Lower leg skin (tissue), 4 donors: ENCODE results near the gene SSR1. TPM values are rescaled to one million over a fixed set of nuclear protein-coding genes. Genes with fewer than 3 reads are reported as not detected.

Experiments
- DNase-seq, 2 donors: peaks; one replicate each; pipeline ENCODE4 v3.0.0-alpha.2; 2019; ENCODE audit warnings: low spot score in 2 of 2
- H3K4me3 ChIP-seq: fragments of 200-600 bp; sonication (generic); 2 replicates; pipeline ENCODE4 v1.5.1; 2017; ENCODE audit warnings: mild to moderate bottlenecking, low read depth; ENCODE audit not compliant: poor library complexity, severe bottlenecking
- POLR2A ChIP-seq, 2 donors: fragments of 450-650 bp; IDR thresholded peaks; one replicate each; pipeline ENCODE4 v1.6.1; 2016 to 2017; ENCODE audit warnings: antibody characterized with exemption in 2 of 2, mild to moderate bottlenecking in 1 of 2, moderate library complexity in 1 of 2
- WGBS, 2 donors: methylation state at CpG; one replicate each; pipeline ENCODE4 v1.1.5; 2018; 5-methylcytosine and 5-hydroxymethylcytosine counted together
- intact Hi-C: fragments of 100-400 bp; cut with DNase I; formaldehyde crosslinking; loops from one replicate; pipeline ENCODE4 v1.15.0; 2023; ENCODE audit warnings: low total_unique reads
- total RNA-seq, 4 donors: library from RNA; depleted of rRNA; stranded (reverse); fragments of >200 nt; gene quantifications; one replicate each; pipeline ENCODE4 v1.1.0, GENCODE V29; 2016
- TF ChIP-seq, protein P1 (sequence below), 3 donors: fragments of 450-650 bp; IDR thresholded peaks; one replicate each; pipeline ENCODE4 v1.5.1; 2016; ENCODE audit warnings: antibody characterized with exemption in 3 of 3, mild to moderate bottlenecking in 3 of 3, moderate library complexity in 2 of 3

SSR1 gene
- total RNA-seq, 4 donors from 2014 or later, result 31.4 to 42.9 (median 35.3) TPM

DNA sequence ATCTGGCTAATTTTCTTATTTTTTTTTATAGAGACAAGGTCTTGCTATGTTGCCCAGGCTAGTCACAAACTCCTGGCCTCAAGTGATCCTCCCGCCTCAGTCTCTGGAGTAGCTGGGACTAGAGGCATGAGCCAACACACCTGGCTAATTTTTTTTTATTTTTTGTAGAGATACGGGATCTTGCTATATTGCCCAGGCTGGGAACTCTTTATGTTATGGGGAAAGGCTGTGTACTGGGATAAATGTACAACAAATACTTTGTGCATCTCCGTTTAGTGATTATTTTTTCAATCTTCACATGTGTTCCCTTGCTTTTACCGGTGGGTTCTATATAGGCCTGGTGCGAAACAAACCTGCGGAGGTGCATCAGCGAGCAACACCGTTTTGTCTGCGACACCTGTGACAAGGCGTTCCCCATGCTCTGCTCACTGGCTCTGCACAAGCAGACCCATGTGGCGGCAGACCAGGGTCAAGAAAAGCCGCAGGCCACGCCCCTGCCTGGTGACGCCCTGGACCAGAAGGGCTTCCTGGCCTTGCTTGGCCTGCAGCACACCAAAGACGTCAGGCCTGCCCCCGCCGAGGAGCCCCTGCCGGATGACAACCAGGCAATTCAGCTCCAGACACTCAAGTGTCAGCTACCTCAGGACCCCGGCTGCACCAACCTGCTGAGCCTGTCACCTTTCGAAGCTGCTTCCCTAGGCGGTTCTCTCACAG, 84.2 kb downstream of the SSR1 start:
- intact Hi-C loops, result no loop called here
- TF ChIP-seq, protein P1, sequence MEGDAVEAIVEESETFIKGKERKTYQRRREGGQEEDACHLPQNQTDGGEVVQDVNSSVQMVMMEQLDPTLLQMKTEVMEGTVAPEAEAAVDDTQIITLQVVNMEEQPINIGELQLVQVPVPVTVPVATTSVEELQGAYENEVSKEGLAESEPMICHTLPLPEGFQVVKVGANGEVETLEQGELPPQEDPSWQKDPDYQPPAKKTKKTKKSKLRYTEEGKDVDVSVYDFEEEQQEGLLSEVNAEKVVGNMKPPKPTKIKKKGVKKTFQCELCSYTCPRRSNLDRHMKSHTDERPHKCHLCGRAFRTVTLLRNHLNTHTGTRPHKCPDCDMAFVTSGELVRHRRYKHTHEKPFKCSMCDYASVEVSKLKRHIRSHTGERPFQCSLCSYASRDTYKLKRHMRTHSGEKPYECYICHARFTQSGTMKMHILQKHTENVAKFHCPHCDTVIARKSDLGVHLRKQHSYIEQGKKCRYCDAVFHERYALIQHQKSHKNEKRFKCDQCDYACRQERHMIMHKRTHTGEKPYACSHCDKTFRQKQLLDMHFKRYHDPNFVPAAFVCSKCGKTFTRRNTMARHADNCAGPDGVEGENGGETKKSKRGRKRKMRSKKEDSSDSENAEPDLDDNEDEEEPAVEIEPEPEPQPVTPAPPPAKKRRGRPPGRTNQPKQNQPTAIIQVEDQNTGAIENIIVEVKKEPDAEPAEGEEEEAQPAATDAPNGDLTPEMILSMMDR (IDR thresholded peaks at IDR 0.05), result no peak
- no peak for TF ChIP-seq POLR2A (IDR thresholded peaks at IDR 0.05)
- DNase-seq, result peak in 1 of 2 donors; percentile 84
- WGBS, 2 donors, result 93 to 94% methylated on average over 18 to 21 of the region's 21 CpGs
- no peak overlapping the region for H3K4me3 ChIP-seq

DNA sequence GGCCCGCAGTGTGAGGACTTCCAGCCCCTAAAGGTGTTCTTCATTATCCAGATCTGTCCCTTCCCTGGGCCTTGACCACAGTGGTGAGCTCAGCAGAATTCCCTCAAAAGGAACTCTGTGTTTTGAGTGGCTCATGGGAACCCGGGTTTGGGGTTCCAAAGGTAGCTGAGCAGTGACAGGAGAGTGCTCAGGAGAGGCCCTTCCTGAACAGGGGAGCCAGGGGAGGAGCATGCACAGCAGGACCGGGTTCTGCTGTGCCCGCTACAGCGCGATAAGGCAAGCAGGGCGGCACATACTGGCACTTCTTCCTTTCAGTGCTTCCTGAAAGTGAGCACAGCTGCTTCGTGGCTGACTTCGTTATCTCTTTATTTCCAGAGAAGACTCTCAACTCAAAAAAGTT, 88.3 kb downstream of the SSR1 start:
- intact Hi-C loops, result no loop called here
- WGBS, 2 donors, result 65 to 68% methylated on average over 9 of the region's 9 CpGs
- TF ChIP-seq, protein P1 (IDR thresholded peaks at IDR 0.05), result no peak
- TF ChIP-seq POLR2A (IDR thresholded peaks at IDR 0.05), result no peak

DNA sequence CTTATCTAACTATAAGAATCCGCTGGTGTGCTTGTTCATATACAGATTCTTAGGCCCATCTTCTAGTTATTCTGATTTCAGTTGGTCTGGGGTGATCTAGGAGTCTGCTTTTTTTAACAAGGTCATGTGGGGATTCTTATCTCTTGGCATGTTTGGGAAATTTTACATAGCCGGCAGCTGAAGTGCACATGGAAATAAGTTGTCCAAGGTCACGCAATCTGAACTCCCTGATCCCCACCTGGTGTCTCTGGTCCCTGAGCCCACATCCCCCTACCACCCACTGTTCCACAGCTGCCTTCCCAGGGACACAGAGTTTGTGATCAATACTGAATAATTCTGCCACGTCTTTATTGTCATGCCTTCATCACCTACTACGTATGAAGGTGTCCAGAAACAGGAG, 90.8 kb downstream of the SSR1 start:
- peak in 1 of 2 donors; percentile 53 for DNase-seq
- 88 to 89% methylated on average over 5 of the region's 5 CpGs for WGBS, 2 donors
- no peak overlapping the region for H3K4me3 ChIP-seq
- intact Hi-C loops, result no loop called here
- TF ChIP-seq, protein P1 (IDR thresholded peaks at IDR 0.05), result no peak
- no peak for TF ChIP-seq POLR2A (IDR thresholded peaks at IDR 0.05)

More for the DNA sequence above, 88.3 kb downstream of the SSR1 start:
- H3K4me3 ChIP-seq, result no peak overlapping the region
- DNase-seq, result peak in 1 of 2 donors; percentile 70

DNA sequence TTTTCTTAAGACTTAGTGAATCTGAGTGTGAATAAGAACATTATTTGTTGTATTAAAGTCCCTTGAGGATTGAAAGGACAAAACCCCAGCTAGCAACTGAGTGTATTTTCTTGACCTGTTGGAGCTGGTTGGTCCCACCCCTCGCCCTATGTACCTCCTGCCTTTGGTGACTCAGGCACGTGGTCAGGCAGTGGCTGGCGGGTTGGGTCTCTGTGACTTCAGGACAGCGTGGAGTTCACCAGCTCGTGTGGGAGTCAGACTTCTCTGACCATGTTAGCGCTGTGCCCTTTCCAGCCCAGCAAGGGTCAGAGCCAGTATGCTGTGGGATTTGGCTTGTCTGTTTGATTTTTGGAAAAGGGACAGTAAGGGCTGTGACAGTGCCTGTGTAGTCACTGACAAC, 93.7 kb downstream of the SSR1 start:
- DNase-seq, result peak in 1 of 2 donors; percentile 79
- WGBS, 2 donors, result 64 to 69% methylated on average over 6 of the region's 6 CpGs
- TF ChIP-seq POLR2A (IDR thresholded peaks at IDR 0.05), result no peak
- TF ChIP-seq, protein P1 (IDR thresholded peaks at IDR 0.05), result no peak
- H3K4me3 ChIP-seq, result no peak overlapping the region
- intact Hi-C loops, result no loop called here

DNA sequence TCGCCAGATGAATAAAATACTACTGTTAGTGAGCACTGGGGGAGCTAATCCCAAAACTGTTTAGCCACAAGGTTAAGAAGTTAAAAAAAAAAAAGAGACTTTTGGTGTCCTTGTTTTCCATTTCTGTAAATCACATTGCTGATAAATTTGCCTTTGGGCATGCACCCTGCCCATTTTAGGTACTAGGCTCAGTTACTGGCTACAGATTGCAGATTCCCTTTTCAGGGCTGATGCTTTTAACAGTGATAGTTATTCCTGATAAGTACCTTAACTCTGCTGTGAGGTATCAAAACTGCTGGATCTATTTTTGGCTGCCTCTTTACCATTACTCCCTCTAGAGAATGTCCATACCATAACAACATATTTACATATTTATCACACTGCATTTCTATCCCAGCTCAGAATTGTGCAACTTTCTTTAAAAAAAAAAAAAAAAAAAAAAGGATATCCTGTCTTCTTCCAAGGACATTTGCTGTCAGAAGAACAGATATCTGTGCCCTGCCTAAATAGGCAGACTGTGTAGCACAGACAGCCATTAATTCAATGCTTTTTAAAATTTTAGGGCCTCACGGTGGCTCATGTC, 94.5 kb downstream of the SSR1 start:
- intact Hi-C loops, result no loop called here
- TF ChIP-seq POLR2A (IDR thresholded peaks at IDR 0.05), result no peak
- TF ChIP-seq, protein P1 (IDR thresholded peaks at IDR 0.05), result no peak
- no peak overlapping the region for H3K4me3 ChIP-seq
- WGBS, 2 donors, result 87% methylated on average over 2 of the region's 2 CpGs
- no peak for DNase-seq

Other genes with a start within 250 kb of the SSR1 start
- gene RREB1, start 205.2 kb downstream of the SSR1 start, total RNA-seq, result 10 to 100 TPM; 40.8 to 68.6 (median 54.4) TPM
- gene CAGE1, start 76.5 kb upstream of the SSR1 start, total RNA-seq, result not detected
- 10 to 100 TPM; 13.1 to 17.5 (median 14.6) TPM for gene RIOK1, start 76.6 kb upstream of the SSR1 start, total RNA-seq
- gene DSP, start 228.5 kb upstream of the SSR1 start, total RNA-seq, result 1,000 to 10,000 TPM; 2,143 to 2,497 (median 2,321) TPM